ENCODE measurements around the gene CCDC83. TPM values are rescaled to one million over a fixed set of nuclear protein-coding genes. Genes with fewer than 3 reads are reported as not detected.

Gene CCDC83
- total and polyA plus RNA-seq, 9 of the 15 experiments (the other 6 are each of a cell fraction or from before 2014, with no cell fraction given) = not detected

DNA sequence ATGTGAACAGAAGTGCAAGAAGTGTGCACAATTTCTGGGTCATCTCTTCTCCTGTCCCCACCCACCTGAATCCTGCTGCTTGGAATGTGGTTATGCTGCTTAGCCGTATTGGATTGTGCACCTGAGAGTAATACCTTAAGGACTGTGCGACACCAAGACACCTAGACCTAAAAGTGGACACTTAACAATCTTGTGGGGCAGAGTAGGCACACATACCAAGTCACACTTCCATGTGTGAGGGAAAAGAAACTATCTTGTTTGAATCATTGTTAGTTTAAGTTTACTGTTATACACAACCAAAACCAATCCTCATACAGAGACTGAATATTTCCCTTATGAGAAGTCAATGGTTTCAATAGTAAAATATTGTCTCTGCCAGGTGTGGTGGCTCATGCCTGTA is 93.7 kb downstream of the CCDC83 start:
- DNase-seq (ENCODE audit: extremely low read depth in 1 of 4, low spot score in 3 of 4) (no peak), ATAC-seq (no peak), FAIRE-seq (no peak)
- 79% methylated on average over 2 of the region's 2 CpGs for WGBS (ENCODE audit: insufficient coverage, low coverage, missing lambda C conversion rate)
- H3K9ac ChIP-seq (ENCODE audit: insufficient read depth in 1 of 2, low read depth in 2 of 2, low read length in 2 of 2) = no peak overlapping the region
- no TSS peak for BruUV-seq (replicated peaks)
- no peak overlapping the region for H3K4me2 ChIP-seq (ENCODE audit: insufficient read depth, low read length)
- CTCF ChIA-PET (ENCODE audit: low intra/inter-chr PET ratio) = no interaction called here
- TF ChIP-seq ZNF174 (CRISPR knock-in tag; IDR thresholded peaks at IDR 0.05) (no peak), FOS (IDR thresholded peaks at IDR 0.05; ENCODE audit: extremely low read depth, insufficient read length) (no peak), IRF2 (CRISPR knock-in tag; IDR thresholded peaks at IDR 0.05) (no peak), BMI1 (IDR thresholded peaks at IDR 0.05; ENCODE audit: low read length) (no peak)
- TF ChIP-seq, protein P1, sequence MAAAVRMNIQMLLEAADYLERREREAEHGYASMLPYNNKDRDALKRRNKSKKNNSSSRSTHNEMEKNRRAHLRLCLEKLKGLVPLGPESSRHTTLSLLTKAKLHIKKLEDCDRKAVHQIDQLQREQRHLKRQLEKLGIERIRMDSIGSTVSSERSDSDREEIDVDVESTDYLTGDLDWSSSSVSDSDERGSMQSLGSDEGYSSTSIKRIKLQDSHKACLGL (CRISPR knock-in tag; IDR thresholded peaks at IDR 0.05; ENCODE audit: borderline replicate concordance, poor library complexity, severe bottlenecking) = no peak
- TF ChIP-seq, protein P2, sequence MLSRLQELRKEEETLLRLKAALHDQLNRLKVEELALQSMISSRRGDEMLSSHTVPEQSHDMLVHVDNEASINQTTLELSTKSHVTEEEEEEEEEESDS (CRISPR knock-in tag; IDR thresholded peaks at IDR 0.05) = no peak
- TF ChIP-seq, protein P3, sequence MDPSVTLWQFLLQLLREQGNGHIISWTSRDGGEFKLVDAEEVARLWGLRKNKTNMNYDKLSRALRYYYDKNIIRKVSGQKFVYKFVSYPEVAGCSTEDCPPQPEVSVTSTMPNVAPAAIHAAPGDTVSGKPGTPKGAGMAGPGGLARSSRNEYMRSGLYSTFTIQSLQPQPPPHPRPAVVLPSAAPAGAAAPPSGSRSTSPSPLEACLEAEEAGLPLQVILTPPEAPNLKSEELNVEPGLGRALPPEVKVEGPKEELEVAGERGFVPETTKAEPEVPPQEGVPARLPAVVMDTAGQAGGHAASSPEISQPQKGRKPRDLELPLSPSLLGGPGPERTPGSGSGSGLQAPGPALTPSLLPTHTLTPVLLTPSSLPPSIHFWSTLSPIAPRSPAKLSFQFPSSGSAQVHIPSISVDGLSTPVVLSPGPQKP (CRISPR knock-in tag; IDR thresholded peaks at IDR 0.05) = no peak
- H2AFZ ChIP-seq (ENCODE audit: low read depth, low read length) = no peak overlapping the region
- no peaks in the 10 kb centered on the region for H3K9me1 ChIP-seq (ENCODE audit: control insufficient read depth, insufficient read depth, low read length)
- POLR2A ChIA-PET = interaction anchor here (0.6 to 1.5 kb wide), 2 partner anchors 13 to 50 kb away, joined by 3 to 4 read pairs; no protein-coding TSS in a partner anchor
- no peak overlapping the region for H3K4me3 ChIP-seq
- no peaks in the 10 kb centered on the region for H3K9me3 ChIP-seq (replicated peaks; ENCODE audit: control insufficient read depth, insufficient read depth, low read depth, low read length)
- peaks cover 2% of the 10 kb centered on the region; the same call in 2 of the 3 replicates for H3K36me3 ChIP-seq (ENCODE audit: control insufficient read depth, insufficient read depth, low read length)
- intact Hi-C loops (cut with micrococcal nuclease) = no loop called here
- H3K79me2 ChIP-seq (ENCODE audit: control insufficient read depth, insufficient read depth, low read length) = no peaks in the 10 kb centered on the region
- no peak overlapping the region for H3K27ac ChIP-seq (ENCODE audit: extremely low read depth, low read depth, low read length)
- H3K27me3 ChIP-seq (ENCODE audit: control insufficient read depth in 2 of 2, insufficient read depth in 2 of 2, low read length in 2 of 2) = no peaks in the 10 kb centered on the region
- H3K4me1 ChIP-seq (replicated peaks in 1 of 2; ENCODE audit: control insufficient read depth in 2 of 2, insufficient read depth in 2 of 2, low read length in 2 of 2) = no peaks in the 10 kb centered on the region
- in situ Hi-C loops (cut with MboI) = no loop called here
- no peaks in the 10 kb centered on the region for H4K20me1 ChIP-seq (replicated peaks; ENCODE audit: control insufficient read depth, insufficient read depth, low read length)

Data from K562 (cell line).